WERI-Rb-1 (cell line): ENCODE data around the gene F13A1.

ENCODE experiments used
- DNase-seq: peaks from one replicate; pipeline ENCODE4 v3.0.0-alpha.2; 2020
- H3K27ac ChIP-seq: fragments of 250-450 bp; sonication (Bioruptor Pico); 2 replicates; pipeline ENCODE4 v1.5.1; 2020; ENCODE audit warnings: mild to moderate bottlenecking, moderate library complexity
- H3K27me3 ChIP-seq: fragments of 250-450 bp; sonication (Bioruptor Pico); 2 replicates; pipeline ENCODE4 v1.5.1; 2021; ENCODE audit warnings: mild to moderate bottlenecking, low read depth, moderate library complexity; ENCODE audit not compliant: insufficient read depth, severe bottlenecking
- H3K36me3 ChIP-seq: fragments of 250-450 bp; sonication (Bioruptor Pico); 2 replicates; pipeline ENCODE4 v1.5.1; 2020; ENCODE audit warnings: mild to moderate bottlenecking, moderate library complexity
- H3K4me3 ChIP-seq: 2 replicates; pipeline ENCODE4 v1.5.1; 2011; ENCODE audit warnings: low read depth, mild to moderate bottlenecking, control low read depth, low read length
- H3K9me3 ChIP-seq: fragments of 250-450 bp; sonication (Bioruptor Pico); 2 replicates; pipeline ENCODE4 v1.5.1; 2021; ENCODE audit warnings: mild to moderate bottlenecking, moderate library complexity; ENCODE audit not compliant: severe bottlenecking
- CTCF ChIP-seq: IDR thresholded peaks from 2 replicates; pipeline ENCODE4 v1.5.1; 2011; ENCODE audit warnings: low read depth, mild to moderate bottlenecking, control low read depth, inconsistent platforms, low read length

The F13A1 gene

GRCh38 chr6:6317825-6318733, 2.4 kb downstream of the F13A1 start:
- Histone ChIP-seq H3K9me3 (no peaks in the 10 kb centered on the region), H3K27me3 (no peaks in the 10 kb centered on the region), H3K27ac (no peak overlapping the region), H3K36me3 (no peaks in the 10 kb centered on the region), H3K4me3 (no peak overlapping the region)
- DNase-seq = no peak
- TF ChIP-seq CTCF = no peak

GRCh38 chr6:6317386-6317785, 3.1 kb downstream of the F13A1 start:
- no peaks in the 10 kb centered on the region for H3K9me3 ChIP-seq
- H3K4me3 ChIP-seq = no peak overlapping the region
- no peaks in the 10 kb centered on the region for H3K27me3 ChIP-seq
- DNase-seq = no peak
- no peak for TF ChIP-seq CTCF
- no peaks in the 10 kb centered on the region for H3K36me3 ChIP-seq
- H3K27ac ChIP-seq = no peak overlapping the region

GRCh38 chr6:6315660-6316059, 4.8 kb downstream of the F13A1 start:
- H3K36me3 ChIP-seq = no peaks in the 10 kb centered on the region
- H3K27me3 ChIP-seq = no peaks in the 10 kb centered on the region
- DNase-seq = peak; percentile 73
- peak; percentile 93 for TF ChIP-seq CTCF
- no peak overlapping the region for H3K4me3 ChIP-seq
- H3K9me3 ChIP-seq = no peaks in the 10 kb centered on the region
- H3K27ac ChIP-seq = no peak overlapping the region

GRCh38 chr6:6314596-6314995, 5.9 kb downstream of the F13A1 start:
- no peak for DNase-seq
- H3K27ac ChIP-seq = no peak overlapping the region
- H3K36me3 ChIP-seq = no peaks in the 10 kb centered on the region
- no peak for TF ChIP-seq CTCF
- H3K27me3 ChIP-seq = no peaks in the 10 kb centered on the region
- H3K9me3 ChIP-seq = no peaks in the 10 kb centered on the region
- no peak overlapping the region for H3K4me3 ChIP-seq

GRCh38 chr6:6312901-6313441, 7.5 kb downstream of the F13A1 start:
- no peaks in the 10 kb centered on the region for H3K27me3 ChIP-seq
- H3K36me3 ChIP-seq = no peaks in the 10 kb centered on the region
- no peaks in the 10 kb centered on the region for H3K9me3 ChIP-seq
- no peak for DNase-seq
- TF ChIP-seq CTCF = no peak
- H3K4me3 ChIP-seq = no peak overlapping the region
- H3K27ac ChIP-seq = no peak overlapping the region
